CD4-positive, CD25-positive, alpha-beta regulatory T cell (primary cell): ENCODE data around the gene PIP5K1B. TPM values are rescaled to one million over a fixed set of nuclear protein-coding genes. Genes with fewer than 3 reads are reported as not detected.

Source experiments
- ATAC-seq, 2 donors: fragments of 150-1000 bp; cut with Tn5 transposase; one replicate each; pipeline ENCODE4 v1.10.0; 2021; ENCODE audit warnings: low read depth in 2 of 2, moderate number of reproducible peaks in 2 of 2, moderate library complexity in 1 of 2
- DNase-seq, 3 donors: peaks; one replicate each; pipeline versions ENCODE4 v3.0.0 to v3.0.0-alpha.2; 2012 to 2022; ENCODE audit warnings: mixed read lengths in 1 of 3
- H3K27ac ChIP-seq: one replicate; pipeline ENCODE4 v1.7.0; 2013; ENCODE audit warnings: mild to moderate bottlenecking, low read length; ENCODE audit not compliant: insufficient read depth, poor library complexity, severe bottlenecking
- H3K27me3 ChIP-seq: one replicate; pipeline ENCODE4 v1.7.0; 2013; ENCODE audit warnings: low read length; ENCODE audit not compliant: control insufficient read depth, insufficient read depth
- H3K36me3 ChIP-seq: one replicate; pipeline ENCODE4 v1.7.0; 2013; ENCODE audit warnings: mild to moderate bottlenecking, low read length, moderate library complexity; ENCODE audit not compliant: control insufficient read depth, insufficient read depth
- H3K4me1 ChIP-seq: 2 replicates; pipeline ENCODE4 v1.7.0; 2013; ENCODE audit warnings: mild to moderate bottlenecking, low read length; ENCODE audit not compliant: insufficient read depth, control insufficient read depth, poor library complexity, severe bottlenecking
- H3K4me3 ChIP-seq: one replicate; pipeline ENCODE4 v1.7.0; 2013; ENCODE audit warnings: low read depth, mild to moderate bottlenecking, low read length, moderate library complexity
- H3K9me3 ChIP-seq, 2 experiments: 1 replicate in 1 of 2; 2 replicates in 1 of 2; pipeline ENCODE4 v1.7.0; 2013; ENCODE audit warnings: low read length in 2 of 2, mild to moderate bottlenecking in 1 of 2, moderate library complexity in 1 of 2; ENCODE audit not compliant: control insufficient read depth in 2 of 2
- H3K27ac Mint-ChIP-seq, 3 donors: one replicate each; pipeline ENCODE4 v1.8.0; 2020 to 2022; ENCODE audit warnings: mild to moderate bottlenecking in 3 of 3, mixed read lengths in 3 of 3, moderate library complexity in 2 of 3
- H3K27me3 Mint-ChIP-seq: one replicate; pipeline ENCODE4 v1.8.0; 2022; ENCODE audit warnings: mild to moderate bottlenecking, mixed read lengths
- H3K36me3 Mint-ChIP-seq: one replicate; pipeline ENCODE4 v1.8.0; 2020; ENCODE audit warnings: mixed read lengths
- H3K4me1 Mint-ChIP-seq, 4 donors: one replicate each; pipeline ENCODE4 v1.8.0; 2020 to 2022; ENCODE audit warnings: mixed read lengths in 4 of 4, mild to moderate bottlenecking in 1 of 4
- H3K4me3 Mint-ChIP-seq, 4 donors: one replicate each; pipeline ENCODE4 v1.8.0; 2020 to 2022; ENCODE audit warnings: mild to moderate bottlenecking in 4 of 4, mixed read lengths in 4 of 4, moderate library complexity in 3 of 4
- H3K9me3 Mint-ChIP-seq, 7 donors: one replicate each; pipeline ENCODE4 v1.8.0; 2020 to 2022; ENCODE audit warnings: mixed read lengths in 7 of 7, mild to moderate bottlenecking in 3 of 7, moderate library complexity in 2 of 7
- polyA plus RNA-seq, 4 donors: library from polyadenylated mRNA; unstranded; fragments of 300-500 nt; fragmentation: Illumina TruSeq; gene quantifications; one replicate each; pipeline ENCODE4 v1.2.3, GENCODE V29; 2021
- total RNA-seq: library from RNA; stranded (reverse); gene quantifications from one replicate; pipeline ENCODE4 v1.2.3, GENCODE V29; 2022

The PIP5K1B gene
- total and polyA plus RNA-seq, 5 donors from 2014 or later: 0.47 to 1.9 (median 1.0) TPM

- ATAC-seq: no peak
- H3K9me3 Mint-ChIP-seq: no peaks in the 10 kb centered on the region
- Histone ChIP-seq H3K4me3 (no peak overlapping the region), H3K9me3 (no peaks in the 10 kb centered on the region), H3K4me1 (no peaks in the 10 kb centered on the region), H3K27ac (no peak overlapping the region), H3K36me3 (no peaks in the 10 kb centered on the region), H3K27me3 (no peaks in the 10 kb centered on the region)
- no peaks in the 10 kb centered on the region for H3K27me3 Mint-ChIP-seq
- H3K27ac Mint-ChIP-seq: no peak overlapping the region
- no peaks in the 10 kb centered on the region for H3K36me3 Mint-ChIP-seq
- no peak for DNase-seq
- no peak overlapping the region for H3K4me3 Mint-ChIP-seq
- peaks cover 0 to 3% (median under 1%) of the 10 kb centered on the region in 4 donors for H3K4me1 Mint-ChIP-seq
Observed at GRCh38 chr9:68841276-68842052, 136.4 kb downstream of the PIP5K1B start.

GRCh38 chr9:68842568-68842967 lies 137.5 kb downstream of the PIP5K1B start:
- H3K4me3 ChIP-seq: no peak overlapping the region
- no peaks in the 10 kb centered on the region for H3K9me3 ChIP-seq
- H3K27me3 ChIP-seq: peaks cover 2% of the 10 kb centered on the region
- H3K27me3 Mint-ChIP-seq: no peaks in the 10 kb centered on the region
- H3K9me3 Mint-ChIP-seq: no peaks in the 10 kb centered on the region
- no peaks in the 10 kb centered on the region for H3K36me3 Mint-ChIP-seq
- no peak overlapping the region for H3K27ac ChIP-seq
- no peak overlapping the region for H3K4me3 Mint-ChIP-seq
- no peak overlapping the region for H3K27ac Mint-ChIP-seq
- DNase-seq (no peak), ATAC-seq (no peak)
- H3K4me1 ChIP-seq: no peaks in the 10 kb centered on the region
- H3K4me1 Mint-ChIP-seq: peaks cover 0 to 3% (median under 1%) of the 10 kb centered on the region in 4 donors
- H3K36me3 ChIP-seq: no peaks in the 10 kb centered on the region

GRCh38 chr9:68843239-68843638 lies 138.2 kb downstream of the PIP5K1B start:
- Mint-ChIP-seq H3K4me1 (peaks cover 0 to 3% (median under 1%) of the 10 kb centered on the region in 4 donors), H3K9me3 (no peaks in the 10 kb centered on the region), H3K27ac (no peak overlapping the region), H3K36me3 (no peaks in the 10 kb centered on the region), H3K27me3 (no peaks in the 10 kb centered on the region), H3K4me3 (no peak overlapping the region)
- H3K4me3 ChIP-seq: no peak overlapping the region
- H3K9me3 ChIP-seq: no peaks in the 10 kb centered on the region
- no peaks in the 10 kb centered on the region for H3K36me3 ChIP-seq
- H3K27ac ChIP-seq: no peak overlapping the region
- no peaks in the 10 kb centered on the region for H3K4me1 ChIP-seq
- ATAC-seq (no peak), DNase-seq (no peak)
- peaks cover 2% of the 10 kb centered on the region for H3K27me3 ChIP-seq

GRCh38 chr9:68844157-68844556 lies 139.1 kb downstream of the PIP5K1B start:
- Histone ChIP-seq H3K36me3 (no peaks in the 10 kb centered on the region), H3K27me3 (peaks cover 2% of the 10 kb centered on the region), H3K27ac (no peak overlapping the region), H3K9me3 (no peaks in the 10 kb centered on the region), H3K4me1 (no peaks in the 10 kb centered on the region), H3K4me3 (no peak overlapping the region)
- Mint-ChIP-seq H3K36me3 (no peaks in the 10 kb centered on the region), H3K27ac (no peak overlapping the region), H3K9me3 (no peaks in the 10 kb centered on the region), H3K27me3 (no peaks in the 10 kb centered on the region), H3K4me1 (peaks cover 0 to 3% (median under 1%) of the 10 kb centered on the region in 4 donors), H3K4me3 (no peak overlapping the region)
- ATAC-seq (no peak), DNase-seq (no peak)

- Mint-ChIP-seq H3K4me3 (peak overlapping the region in 1 of 4 donors; percentile 21), H3K36me3 (no peaks in the 10 kb centered on the region), H3K4me1 (peaks cover 0 to 3% (median under 1%) of the 10 kb centered on the region in 4 donors), H3K27me3 (no peaks in the 10 kb centered on the region), H3K27ac (no peak overlapping the region), H3K9me3 (no peaks in the 10 kb centered on the region)
- Histone ChIP-seq H3K9me3 (no peaks in the 10 kb centered on the region), H3K27ac (no peak overlapping the region), H3K4me1 (no peaks in the 10 kb centered on the region), H3K36me3 (no peaks in the 10 kb centered on the region), H3K4me3 (no peak overlapping the region), H3K27me3 (peaks cover 2% of the 10 kb centered on the region)
- ATAC-seq (no peak), DNase-seq (peak in 2 of 3 donors; percentile 1 to 53)
Observed at GRCh38 chr9:68844631-68845612, 139.9 kb downstream of the PIP5K1B start.

GRCh38 chr9:68847765-68848164 lies 142.7 kb downstream of the PIP5K1B start:
- peaks cover 0 to 3% (median under 1%) of the 10 kb centered on the region in 4 donors for H3K4me1 Mint-ChIP-seq
- DNase-seq (no peak), ATAC-seq (no peak)
- H3K27me3 Mint-ChIP-seq: no peaks in the 10 kb centered on the region
- Histone ChIP-seq H3K27ac (no peak overlapping the region), H3K36me3 (no peaks in the 10 kb centered on the region), H3K9me3 (no peaks in the 10 kb centered on the region), H3K27me3 (peaks cover 2% of the 10 kb centered on the region), H3K4me3 (no peak overlapping the region), H3K4me1 (no peaks in the 10 kb centered on the region)
- no peak overlapping the region for H3K27ac Mint-ChIP-seq
- no peaks in the 10 kb centered on the region for H3K36me3 Mint-ChIP-seq
- no peaks in the 10 kb centered on the region for H3K9me3 Mint-ChIP-seq
- H3K4me3 Mint-ChIP-seq: no peak overlapping the region

GRCh38 chr9:68851657-68852056 lies 146.6 kb downstream of the PIP5K1B start:
- Mint-ChIP-seq H3K27ac (no peak overlapping the region), H3K9me3 (no peaks in the 10 kb centered on the region), H3K4me1 (no peaks in the 10 kb centered on the region), H3K36me3 (no peaks in the 10 kb centered on the region), H3K4me3 (no peak overlapping the region), H3K27me3 (no peaks in the 10 kb centered on the region)
- Histone ChIP-seq H3K4me1 (no peaks in the 10 kb centered on the region), H3K27ac (no peak overlapping the region), H3K4me3 (no peak overlapping the region), H3K36me3 (no peaks in the 10 kb centered on the region), H3K9me3 (no peaks in the 10 kb centered on the region), H3K27me3 (peaks cover 8% of the 10 kb centered on the region)
- ATAC-seq (no peak), DNase-seq (no peak)
